Tibial nerve (tissue), 4 donors: ENCODE data around the gene NFATC2.

ENCODE experiments used
- EP300 ChIP-seq, 2 donors: sonication (generic); formaldehyde crosslinking; IDR thresholded peaks; one replicate each; pipeline ENCODE4 v1.6.1; 2017; ENCODE audit warnings: antibody characterized with exemption in 2 of 2, mild to moderate bottlenecking in 1 of 2
- POLR2A ChIP-seq, 2 donors: fragments of 450-650 bp; IDR thresholded peaks; one replicate each; pipeline ENCODE4 v1.6.1; 2017; ENCODE audit warnings: antibody characterized with exemption in 2 of 2, mild to moderate bottlenecking in 2 of 2, moderate library complexity in 2 of 2
- TF ChIP-seq, protein P1 (sequence below), 5 experiments: fragments of 200-600 bp in 3 of 5; fragments of 450-650 bp in 2 of 5; sonication (generic) in 3 of 5; IDR thresholded peaks; one replicate each; pipeline ENCODE4 v1.5.1; 2016 to 2019; ENCODE audit warnings: antibody characterized with exemption in 5 of 5, mild to moderate bottlenecking in 3 of 5, moderate library complexity in 2 of 5

DNA sequence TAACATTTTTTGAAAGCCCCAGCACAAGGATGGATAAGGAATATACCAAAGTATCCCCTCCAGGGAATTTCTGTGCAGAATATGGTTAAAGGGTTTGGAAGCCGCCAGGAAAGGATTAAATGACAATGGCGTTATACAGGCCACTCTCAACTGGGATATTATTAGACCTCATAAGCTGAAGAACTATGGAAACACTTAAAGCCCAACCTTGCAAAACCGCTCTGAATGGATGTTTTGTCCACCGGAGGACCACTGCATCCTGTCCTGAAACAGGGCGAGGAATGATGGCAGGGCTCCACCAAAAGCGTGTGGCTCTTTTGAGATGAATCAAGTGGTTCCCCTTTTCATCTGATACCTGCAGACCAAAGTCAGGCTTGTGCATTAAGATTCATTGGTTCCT, 32.4 kb downstream of the NFATC2 start:
- no peak for TF ChIP-seq POLR2A (IDR thresholded peaks at IDR 0.05)
- TF ChIP-seq, protein P1, sequence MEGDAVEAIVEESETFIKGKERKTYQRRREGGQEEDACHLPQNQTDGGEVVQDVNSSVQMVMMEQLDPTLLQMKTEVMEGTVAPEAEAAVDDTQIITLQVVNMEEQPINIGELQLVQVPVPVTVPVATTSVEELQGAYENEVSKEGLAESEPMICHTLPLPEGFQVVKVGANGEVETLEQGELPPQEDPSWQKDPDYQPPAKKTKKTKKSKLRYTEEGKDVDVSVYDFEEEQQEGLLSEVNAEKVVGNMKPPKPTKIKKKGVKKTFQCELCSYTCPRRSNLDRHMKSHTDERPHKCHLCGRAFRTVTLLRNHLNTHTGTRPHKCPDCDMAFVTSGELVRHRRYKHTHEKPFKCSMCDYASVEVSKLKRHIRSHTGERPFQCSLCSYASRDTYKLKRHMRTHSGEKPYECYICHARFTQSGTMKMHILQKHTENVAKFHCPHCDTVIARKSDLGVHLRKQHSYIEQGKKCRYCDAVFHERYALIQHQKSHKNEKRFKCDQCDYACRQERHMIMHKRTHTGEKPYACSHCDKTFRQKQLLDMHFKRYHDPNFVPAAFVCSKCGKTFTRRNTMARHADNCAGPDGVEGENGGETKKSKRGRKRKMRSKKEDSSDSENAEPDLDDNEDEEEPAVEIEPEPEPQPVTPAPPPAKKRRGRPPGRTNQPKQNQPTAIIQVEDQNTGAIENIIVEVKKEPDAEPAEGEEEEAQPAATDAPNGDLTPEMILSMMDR (IDR thresholded peaks at IDR 0.05): no peak
- no peak for TF ChIP-seq EP300 (IDR thresholded peaks at IDR 0.05)
